A549 (cell line): ENCODE results near the gene SH3PXD2B. TPM values are rescaled to one million over a fixed set of nuclear protein-coding genes. Genes with fewer than 3 reads are reported as not detected.

Experiments
- ATAC-seq, 2 experiments: fragments of 200-7000 bp in 1 of 2; fragments of >200 bp in 1 of 2; cut with Nextera tagmentation in 1 of 2; cut with Tn5 transposase in 1 of 2; 3 replicates each; pipeline versions ENCODE4 v1.8.0 to v1.9.1; 2018 to 2020; ENCODE audit warnings: mild to moderate bottlenecking in 1 of 2, moderate library complexity in 1 of 2
- CTCF ChIA-PET: fragments of 300-600 bp; sonication (Branson Sonifier 250); formaldehyde crosslinking; extraction: SDS; loops from one replicate; lab custom pipeline; 2021; ENCODE audit warnings: antibody characterized with exemption, inconsistent platforms; lab: Yijun Ruan, JAX
- POLR2A ChIA-PET: fragments of 350-600 bp; formaldehyde crosslinking; extraction: SDS; loops from one replicate; lab custom pipeline; 2021; ENCODE audit warnings: antibody characterized with exemption, inconsistent platforms; lab: Yijun Ruan, JAX
- DNase-seq, 2 experiments: peaks; one replicate each; pipeline versions ENCODE4 v3.0.0 to v3.0.0-alpha.2; 2011 to 2016; ENCODE audit warnings: low read depth in 1 of 2, low spot score in 1 of 2
- FAIRE-seq: peaks from 2 replicates; lab custom pipeline; 2011; peaks lifted over from hg19 to GRCh38; lab: Jason Lieb, UNC
- H3K27ac ChIP-seq, 2 experiments: fragments of >200 bp; sonication (Bioruptor Twin); formaldehyde crosslinking; 3 replicates each; pipeline ENCODE4 v1.5.1; 2016 to 2017
- H3K4me1 ChIP-seq: fragments of >200 bp; sonication (Bioruptor Twin); formaldehyde crosslinking; 3 replicates; pipeline ENCODE4 v1.6.1; 2016
- H3K4me2 ChIP-seq: fragments of >200 bp; sonication (Bioruptor Twin); formaldehyde crosslinking; 3 replicates; pipeline ENCODE4 v1.6.1; 2016
- H3K4me3 ChIP-seq: fragments of >200 bp; sonication (Bioruptor Twin); formaldehyde crosslinking; 3 replicates; pipeline ENCODE4 v1.5.1; 2016
- H3K9me3 ChIP-seq: fragments of >200 bp; sonication (Bioruptor Twin); formaldehyde crosslinking; 3 replicates; pipeline ENCODE4 v1.6.1; 2016
- EP300 ChIP-seq, 2 experiments: fragments of >200 bp; sonication (Bioruptor Twin); formaldehyde crosslinking; IDR thresholded peaks; 2 replicates in 1 of 2; 3 replicates in 1 of 2; pipeline ENCODE4 v1.6.1; 2016 to 2017
- FOSB ChIP-seq: fragments of 250-450 bp; sonication (Bioruptor Pico); IDR thresholded peaks from 2 replicates; pipeline ENCODE4 v1.5.0; 2020; ENCODE audit warnings: mild to moderate bottlenecking, moderate library complexity
- FOXS1 ChIP-seq: fragments of 250-450 bp; sonication (Bioruptor Pico); IDR thresholded peaks from 2 replicates; pipeline ENCODE4 v1.5.0; 2020; ENCODE audit warnings: mild to moderate bottlenecking, moderate library complexity
- JUN ChIP-seq, 2 experiments: fragments of >200 bp; sonication (Bioruptor Twin); formaldehyde crosslinking; IDR thresholded peaks; 2 replicates in 1 of 2; 3 replicates in 1 of 2; pipeline ENCODE4 v1.6.1; 2016 to 2017
- KDM1A ChIP-seq: fragments of 200-600 bp; sonication (generic); IDR thresholded peaks from 2 replicates; pipeline ENCODE4 v1.6.1; 2016; ENCODE audit warnings: low read depth, mild to moderate bottlenecking
- MAFK ChIP-seq: fragments of 450-650 bp; IDR thresholded peaks from 2 replicates; pipeline ENCODE4 v1.6.1; 2014; ENCODE audit not compliant: partially characterized antibody
- MAZ ChIP-seq: fragments of 150-350 bp; IDR thresholded peaks from 2 replicates; pipeline ENCODE4 v1.6.1; 2014; ENCODE audit warnings: antibody characterized with exemption, low read depth, low read length, borderline replicate concordance
- NFE2L2 ChIP-seq: fragments of 150-350 bp; conservative IDR thresholded peaks from 2 replicates; pipeline ENCODE4 v1.6.1; 2014; ENCODE audit warnings: low read length
- NR3C1 ChIP-seq: fragments of >200 bp; sonication (Bioruptor Twin); formaldehyde crosslinking; IDR thresholded peaks from 3 replicates; pipeline ENCODE4 v1.6.1; 2017
- RCOR1 ChIP-seq: fragments of 150-350 bp; IDR thresholded peaks from 2 replicates; pipeline ENCODE4 v1.6.1; 2014; ENCODE audit warnings: antibody characterized with exemption, low read length, low read depth
- RFX5 ChIP-seq: fragments of 450-650 bp; IDR thresholded peaks from 2 replicates; pipeline ENCODE4 v1.7.1; 2014; ENCODE audit warnings: antibody characterized with exemption, mild to moderate bottlenecking, moderate library complexity
- SREBF2 ChIP-seq: fragments of 450-650 bp; IDR thresholded peaks from 2 replicates; pipeline ENCODE4 v1.6.1; 2014; ENCODE audit warnings: mild to moderate bottlenecking, moderate library complexity
- ZC3H11A ChIP-seq: fragments of 450-650 bp; IDR thresholded peaks from 2 replicates; pipeline ENCODE4 v1.6.1; 2014; ENCODE audit warnings: antibody characterized with exemption, mild to moderate bottlenecking
- WGBS: methylation state at CpG from one replicate; pipeline ENCODE4 v1.1.6; 2017; ENCODE audit errors: missing lambda C conversion rate; 5-methylcytosine and 5-hydroxymethylcytosine counted together
- polyA plus RNA-seq, 4 experiments: library from polyadenylated mRNA; depleted of rRNA in 3 of 4; stranded (reverse); fragments of >200 nt; fragmentation: RNase III in 1 of 4; extraction: RNeasy Plus Mini Kit Qiagen cat#74134 plus additional on column Dnase treatment in 1 of 4; gene quantifications; 2 replicates in 3 of 4; 3 replicates in 1 of 4; pipeline ENCODE4 v1.2.3, GENCODE V29; 2011 to 2017
- TF ChIP-seq, protein P1 (sequence below): fragments of 250-450 bp; sonication (Bioruptor Pico); IDR thresholded peaks from 2 replicates; pipeline ENCODE4 v1.5.0; 2020; ENCODE audit warnings: low read depth, mild to moderate bottlenecking, moderate library complexity
- TF ChIP-seq, protein P2 (sequence below): fragments of >200 bp; sonication (Bioruptor Twin); formaldehyde crosslinking; IDR thresholded peaks from 3 replicates; pipeline ENCODE4 v1.5.1; 2016
- TF ChIP-seq, protein P3 (sequence below): IDR thresholded peaks from 2 replicates; pipeline ENCODE4 v1.6.1; 2012; ENCODE audit warnings: low read depth, borderline replicate concordance
- TF ChIP-seq, protein P4 (sequence below): IDR thresholded peaks from 2 replicates; pipeline ENCODE4 v1.6.1; 2012
- TF ChIP-seq, protein P5 (sequence below): fragments of 200-600 bp; sonication (generic); IDR thresholded peaks from 2 replicates; pipeline ENCODE4 v1.6.1; 2016; ENCODE audit warnings: antibody characterized with exemption, mild to moderate bottlenecking, moderate library complexity
- TF ChIP-seq, protein P6 (sequence below): fragments of 450-650 bp; IDR thresholded peaks from 2 replicates; pipeline ENCODE4 v1.6.1; 2014; ENCODE audit warnings: antibody characterized with exemption

SH3PXD2B gene
- polyA plus RNA-seq, 2 of the 4 experiments (the other 2 are of a cell fraction) = 15.1 to 15.5 TPM

DNA sequence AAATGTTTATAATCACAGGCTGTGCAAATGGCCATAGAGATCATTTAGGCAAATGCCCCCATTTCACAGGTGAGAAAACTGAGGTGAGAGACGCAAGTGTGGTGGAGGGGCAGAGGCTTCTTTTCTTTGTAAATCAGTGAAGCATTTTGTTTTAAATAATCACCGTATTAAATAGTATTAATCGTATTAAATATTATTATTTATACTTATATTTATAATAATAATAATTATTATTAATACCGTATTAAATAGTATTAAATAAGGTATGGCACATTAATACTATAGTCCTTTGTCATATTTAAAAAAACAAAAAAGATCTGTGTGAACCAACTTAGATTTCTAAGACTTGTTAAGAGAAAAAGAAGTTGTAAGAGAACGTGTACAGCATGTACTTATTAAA, 32.6 kb upstream of the SH3PXD2B start:
- ChIA-PET POLR2A (no interaction called here), CTCF (interaction anchor here (1.5 kb wide), 1 partner anchor 210 kb away, joined by 9 read pairs; no protein-coding TSS in a partner anchor)
- Histone ChIP-seq H3K4me3 (no peak overlapping the region), H3K4me2 (no peak overlapping the region), H3K27ac (no peak overlapping the region), H3K4me1 (no peaks in the 10 kb centered on the region), H3K9me3 (no peaks in the 10 kb centered on the region)
- TF ChIP-seq MAFK = no peak
- TF ChIP-seq, protein P1, sequence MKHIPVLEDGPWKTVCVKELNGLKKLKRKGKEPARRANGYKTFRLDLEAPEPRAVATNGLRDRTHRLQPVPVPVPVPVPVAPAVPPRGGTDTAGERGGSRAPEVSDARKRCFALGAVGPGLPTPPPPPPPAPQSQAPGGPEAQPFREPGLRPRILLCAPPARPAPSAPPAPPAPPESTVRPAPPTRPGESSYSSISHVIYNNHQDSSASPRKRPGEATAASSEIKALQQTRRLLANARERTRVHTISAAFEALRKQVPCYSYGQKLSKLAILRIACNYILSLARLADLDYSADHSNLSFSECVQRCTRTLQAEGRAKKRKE (CRISPR knock-in tag) = no peak
- TF ChIP-seq RFX5 = no peak
- no peak for TF ChIP-seq RCOR1
- no peak for TF ChIP-seq JUN (IDR thresholded peaks at IDR 0.05)
- no peak for TF ChIP-seq SREBF2
- no peak for TF ChIP-seq ZC3H11A
- TF ChIP-seq EP300 (IDR thresholded peaks at IDR 0.05) = no peak
- TF ChIP-seq, protein P2, sequence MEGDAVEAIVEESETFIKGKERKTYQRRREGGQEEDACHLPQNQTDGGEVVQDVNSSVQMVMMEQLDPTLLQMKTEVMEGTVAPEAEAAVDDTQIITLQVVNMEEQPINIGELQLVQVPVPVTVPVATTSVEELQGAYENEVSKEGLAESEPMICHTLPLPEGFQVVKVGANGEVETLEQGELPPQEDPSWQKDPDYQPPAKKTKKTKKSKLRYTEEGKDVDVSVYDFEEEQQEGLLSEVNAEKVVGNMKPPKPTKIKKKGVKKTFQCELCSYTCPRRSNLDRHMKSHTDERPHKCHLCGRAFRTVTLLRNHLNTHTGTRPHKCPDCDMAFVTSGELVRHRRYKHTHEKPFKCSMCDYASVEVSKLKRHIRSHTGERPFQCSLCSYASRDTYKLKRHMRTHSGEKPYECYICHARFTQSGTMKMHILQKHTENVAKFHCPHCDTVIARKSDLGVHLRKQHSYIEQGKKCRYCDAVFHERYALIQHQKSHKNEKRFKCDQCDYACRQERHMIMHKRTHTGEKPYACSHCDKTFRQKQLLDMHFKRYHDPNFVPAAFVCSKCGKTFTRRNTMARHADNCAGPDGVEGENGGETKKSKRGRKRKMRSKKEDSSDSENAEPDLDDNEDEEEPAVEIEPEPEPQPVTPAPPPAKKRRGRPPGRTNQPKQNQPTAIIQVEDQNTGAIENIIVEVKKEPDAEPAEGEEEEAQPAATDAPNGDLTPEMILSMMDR = no peak
- TF ChIP-seq, protein P3, sequence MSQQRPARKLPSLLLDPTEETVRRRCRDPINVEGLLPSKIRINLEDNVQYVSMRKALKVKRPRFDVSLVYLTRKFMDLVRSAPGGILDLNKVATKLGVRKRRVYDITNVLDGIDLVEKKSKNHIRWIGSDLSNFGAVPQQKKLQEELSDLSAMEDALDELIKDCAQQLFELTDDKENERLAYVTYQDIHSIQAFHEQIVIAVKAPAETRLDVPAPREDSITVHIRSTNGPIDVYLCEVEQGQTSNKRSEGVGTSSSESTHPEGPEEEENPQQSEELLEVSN = no peak
- TF ChIP-seq, protein P4, sequence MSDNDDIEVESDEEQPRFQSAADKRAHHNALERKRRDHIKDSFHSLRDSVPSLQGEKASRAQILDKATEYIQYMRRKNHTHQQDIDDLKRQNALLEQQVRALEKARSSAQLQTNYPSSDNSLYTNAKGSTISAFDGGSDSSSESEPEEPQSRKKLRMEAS = no peak
- no peak for TF ChIP-seq KDM1A
- no peak for TF ChIP-seq FOXS1 (CRISPR knock-in tag)
- TF ChIP-seq, protein P5, sequence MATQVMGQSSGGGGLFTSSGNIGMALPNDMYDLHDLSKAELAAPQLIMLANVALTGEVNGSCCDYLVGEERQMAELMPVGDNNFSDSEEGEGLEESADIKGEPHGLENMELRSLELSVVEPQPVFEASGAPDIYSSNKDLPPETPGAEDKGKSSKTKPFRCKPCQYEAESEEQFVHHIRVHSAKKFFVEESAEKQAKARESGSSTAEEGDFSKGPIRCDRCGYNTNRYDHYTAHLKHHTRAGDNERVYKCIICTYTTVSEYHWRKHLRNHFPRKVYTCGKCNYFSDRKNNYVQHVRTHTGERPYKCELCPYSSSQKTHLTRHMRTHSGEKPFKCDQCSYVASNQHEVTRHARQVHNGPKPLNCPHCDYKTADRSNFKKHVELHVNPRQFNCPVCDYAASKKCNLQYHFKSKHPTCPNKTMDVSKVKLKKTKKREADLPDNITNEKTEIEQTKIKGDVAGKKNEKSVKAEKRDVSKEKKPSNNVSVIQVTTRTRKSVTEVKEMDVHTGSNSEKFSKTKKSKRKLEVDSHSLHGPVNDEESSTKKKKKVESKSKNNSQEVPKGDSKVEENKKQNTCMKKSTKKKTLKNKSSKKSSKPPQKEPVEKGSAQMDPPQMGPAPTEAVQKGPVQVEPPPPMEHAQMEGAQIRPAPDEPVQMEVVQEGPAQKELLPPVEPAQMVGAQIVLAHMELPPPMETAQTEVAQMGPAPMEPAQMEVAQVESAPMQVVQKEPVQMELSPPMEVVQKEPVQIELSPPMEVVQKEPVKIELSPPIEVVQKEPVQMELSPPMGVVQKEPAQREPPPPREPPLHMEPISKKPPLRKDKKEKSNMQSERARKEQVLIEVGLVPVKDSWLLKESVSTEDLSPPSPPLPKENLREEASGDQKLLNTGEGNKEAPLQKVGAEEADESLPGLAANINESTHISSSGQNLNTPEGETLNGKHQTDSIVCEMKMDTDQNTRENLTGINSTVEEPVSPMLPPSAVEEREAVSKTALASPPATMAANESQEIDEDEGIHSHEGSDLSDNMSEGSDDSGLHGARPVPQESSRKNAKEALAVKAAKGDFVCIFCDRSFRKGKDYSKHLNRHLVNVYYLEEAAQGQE = no peak
- no peak for TF ChIP-seq MAZ
- TF ChIP-seq, protein P6, sequence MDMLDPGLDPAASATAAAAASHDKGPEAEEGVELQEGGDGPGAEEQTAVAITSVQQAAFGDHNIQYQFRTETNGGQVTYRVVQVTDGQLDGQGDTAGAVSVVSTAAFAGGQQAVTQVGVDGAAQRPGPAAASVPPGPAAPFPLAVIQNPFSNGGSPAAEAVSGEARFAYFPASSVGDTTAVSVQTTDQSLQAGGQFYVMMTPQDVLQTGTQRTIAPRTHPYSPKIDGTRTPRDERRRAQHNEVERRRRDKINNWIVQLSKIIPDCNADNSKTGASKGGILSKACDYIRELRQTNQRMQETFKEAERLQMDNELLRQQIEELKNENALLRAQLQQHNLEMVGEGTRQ = no peak
- 63% methylated on average over 5 of the region's 5 CpGs for WGBS
- ATAC-seq = no peak
- FAIRE-seq = no peak
- no peak for DNase-seq

DNA sequence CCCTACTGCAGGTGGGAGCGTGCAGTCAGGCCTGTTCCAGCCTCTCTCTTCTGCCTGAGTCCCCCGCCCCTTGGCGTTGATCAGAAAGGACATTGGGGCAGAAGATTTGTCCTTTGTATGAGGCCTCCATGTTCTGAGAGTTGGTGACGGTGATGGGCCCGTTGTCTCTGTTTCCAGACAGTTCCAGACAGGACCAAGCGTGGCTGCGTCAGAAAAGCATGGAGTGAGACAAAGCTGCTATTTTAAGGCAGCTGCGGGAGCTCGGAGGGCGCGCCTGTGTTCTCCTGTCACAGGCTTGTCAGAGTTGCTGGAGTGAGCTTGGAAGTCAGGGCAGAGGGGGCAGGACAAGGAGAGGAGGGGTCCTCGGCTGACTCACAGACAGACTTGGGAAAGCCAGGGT, 32.1 kb upstream of the SH3PXD2B start:
- 84% methylated on average over 12 of the region's 12 CpGs for WGBS
- CTCF ChIA-PET = interaction anchor here (1.5 kb wide), 1 partner anchor 210 kb away, joined by 9 read pairs; no protein-coding TSS in a partner anchor
- TF ChIP-seq NR3C1 (no peak), FOSB (CRISPR knock-in tag) (no peak), NFE2L2 (no peak)
- TF ChIP-seq, all 56 proteins: peak for 0
- FAIRE-seq = no peak
- POLR2A ChIA-PET = no interaction called here
- no peak for ATAC-seq
- Histone ChIP-seq H3K4me2 (no peak overlapping the region), H3K4me1 (no peaks in the 10 kb centered on the region), H3K4me3 (no peak overlapping the region), H3K9me3 (no peaks in the 10 kb centered on the region), H3K27ac (no peak overlapping the region)
- no peak for DNase-seq
